Esophagus squamous epithelium (tissue), 4 donors: Measurements from ENCODE around the gene TCF3.

ENCODE experiments used
- CTCF ChIP-seq, 6 experiments: fragments of 450-650 bp in 4 of 6; fragments of 200-600 bp in 2 of 6; sonication (generic) in 2 of 6; IDR thresholded peaks; one replicate each; pipeline ENCODE4 v1.5.1; 2016 to 2019; ENCODE audit warnings: antibody characterized with exemption in 6 of 6, mild to moderate bottlenecking in 4 of 6, moderate library complexity in 4 of 6
- POLR2A ChIP-seq, 4 donors: fragments of 450-650 bp; IDR thresholded peaks; one replicate each; pipeline ENCODE4 v1.6.1; 2017; ENCODE audit warnings: antibody characterized with exemption in 4 of 4, mild to moderate bottlenecking in 4 of 4, moderate library complexity in 3 of 4

- TF ChIP-seq CTCF (IDR thresholded peaks at IDR 0.05) (no peak), POLR2A (IDR thresholded peaks at IDR 0.05) (no peak)
Measured at GRCh38 chr19:1580382-1580781, 72.0 kb downstream of the TCF3 start.
